ENCODE measurements around the gene NUDT16L1.

Gene NUDT16L1

DNA sequence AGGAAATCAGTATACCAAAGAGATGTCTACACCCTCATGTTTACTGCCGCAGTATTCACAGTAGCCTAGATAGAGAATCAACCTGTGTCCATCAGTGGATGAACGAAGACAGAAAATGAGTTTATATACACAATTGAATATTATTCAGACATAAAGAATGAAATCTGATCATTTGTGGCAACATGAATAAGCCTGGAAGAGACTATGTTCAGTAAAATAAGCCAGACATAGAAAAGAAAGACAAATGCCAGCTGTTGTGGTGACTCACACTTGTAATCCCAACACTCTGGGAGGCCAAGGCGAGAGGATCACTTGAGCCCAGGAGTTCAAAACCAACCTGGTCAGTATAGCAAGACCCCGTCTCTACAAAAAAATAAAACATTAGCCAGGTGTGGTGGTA lies 16.1 kb downstream of the NUDT16L1 start:
- H3K4me3 ChIP-seq (ENCODE audit: low read depth, low read length) = no peak overlapping the region
- no peak for DNase-seq (ENCODE audit: low read depth)
- TF ChIP-seq, protein P1, sequence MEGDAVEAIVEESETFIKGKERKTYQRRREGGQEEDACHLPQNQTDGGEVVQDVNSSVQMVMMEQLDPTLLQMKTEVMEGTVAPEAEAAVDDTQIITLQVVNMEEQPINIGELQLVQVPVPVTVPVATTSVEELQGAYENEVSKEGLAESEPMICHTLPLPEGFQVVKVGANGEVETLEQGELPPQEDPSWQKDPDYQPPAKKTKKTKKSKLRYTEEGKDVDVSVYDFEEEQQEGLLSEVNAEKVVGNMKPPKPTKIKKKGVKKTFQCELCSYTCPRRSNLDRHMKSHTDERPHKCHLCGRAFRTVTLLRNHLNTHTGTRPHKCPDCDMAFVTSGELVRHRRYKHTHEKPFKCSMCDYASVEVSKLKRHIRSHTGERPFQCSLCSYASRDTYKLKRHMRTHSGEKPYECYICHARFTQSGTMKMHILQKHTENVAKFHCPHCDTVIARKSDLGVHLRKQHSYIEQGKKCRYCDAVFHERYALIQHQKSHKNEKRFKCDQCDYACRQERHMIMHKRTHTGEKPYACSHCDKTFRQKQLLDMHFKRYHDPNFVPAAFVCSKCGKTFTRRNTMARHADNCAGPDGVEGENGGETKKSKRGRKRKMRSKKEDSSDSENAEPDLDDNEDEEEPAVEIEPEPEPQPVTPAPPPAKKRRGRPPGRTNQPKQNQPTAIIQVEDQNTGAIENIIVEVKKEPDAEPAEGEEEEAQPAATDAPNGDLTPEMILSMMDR (IDR thresholded peaks at IDR 0.05; ENCODE audit: low read depth, low read length, missing control alignments) = no peak

DNA sequence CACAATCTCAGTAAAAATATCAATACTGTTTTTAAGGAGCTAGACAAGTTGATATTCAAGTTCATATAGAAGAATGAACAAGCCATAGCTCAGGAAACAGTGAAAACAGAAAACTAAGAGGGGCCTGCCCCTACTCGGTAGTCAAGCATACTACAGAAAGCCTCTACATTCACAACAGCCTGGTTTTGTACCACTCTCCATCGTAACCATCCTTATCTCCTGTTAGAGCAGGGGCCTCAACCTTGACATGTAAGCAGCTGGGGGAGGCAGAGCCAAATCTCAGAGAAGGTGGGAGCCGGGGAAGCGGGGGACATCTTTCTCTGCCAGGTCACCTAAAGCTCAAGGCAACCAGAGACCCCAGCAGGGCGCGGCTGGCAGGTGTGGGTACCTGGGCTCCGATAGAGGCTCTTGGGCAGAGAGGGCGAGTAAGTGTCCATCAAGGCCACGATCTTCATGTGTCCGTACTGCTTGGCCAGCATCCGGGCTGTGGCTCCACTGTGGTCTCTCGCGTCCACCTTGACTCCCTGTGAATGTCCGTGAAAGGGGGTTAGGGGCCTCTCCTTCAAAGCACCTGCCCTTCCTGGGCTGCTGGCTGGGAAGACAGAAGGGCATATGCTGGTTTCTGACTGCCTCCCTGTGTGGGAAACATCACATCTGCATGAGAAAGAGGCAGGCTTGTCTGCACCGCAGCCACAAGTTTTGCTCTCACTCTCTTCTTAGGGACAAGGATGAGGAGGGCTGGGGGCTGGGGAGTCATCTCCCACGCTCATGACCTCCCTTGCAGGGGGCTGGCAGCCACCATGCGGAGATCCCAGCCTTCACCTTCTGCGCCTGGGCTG lies 20.5 kb downstream of the NUDT16L1 start:
- H3K4me3 ChIP-seq (ENCODE audit: low read depth, low read length) = no peak overlapping the region
- TF ChIP-seq, protein P1 (IDR thresholded peaks at IDR 0.05; ENCODE audit: low read depth, low read length, missing control alignments) = no peak
- DNase-seq (ENCODE audit: low read depth) = no peak

DNA sequence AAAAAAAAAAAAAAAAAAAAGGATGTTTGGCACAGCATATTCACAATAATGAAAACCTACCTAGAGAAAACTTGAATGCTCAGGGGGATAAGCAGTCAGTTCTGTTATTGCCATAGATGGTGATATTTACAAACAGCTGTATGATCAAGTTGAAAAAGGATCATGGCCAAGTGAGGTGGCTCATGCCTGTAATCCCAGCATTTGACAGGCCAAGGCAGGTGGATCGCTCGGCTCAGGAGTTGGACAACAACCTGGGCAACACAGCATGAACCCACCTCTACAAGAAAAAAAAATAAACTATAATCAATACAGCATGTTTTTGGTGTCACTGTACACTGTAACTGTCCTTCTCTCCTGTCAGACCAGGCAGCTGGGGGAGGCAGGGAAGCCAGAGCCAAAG lies 21.6 kb downstream of the NUDT16L1 start:
- no peak overlapping the region for H3K4me3 ChIP-seq (ENCODE audit: low read depth, low read length)
- no peak for DNase-seq (ENCODE audit: low read depth)
- TF ChIP-seq, protein P1 (IDR thresholded peaks at IDR 0.05; ENCODE audit: low read depth, low read length, missing control alignments) = no peak

DNA sequence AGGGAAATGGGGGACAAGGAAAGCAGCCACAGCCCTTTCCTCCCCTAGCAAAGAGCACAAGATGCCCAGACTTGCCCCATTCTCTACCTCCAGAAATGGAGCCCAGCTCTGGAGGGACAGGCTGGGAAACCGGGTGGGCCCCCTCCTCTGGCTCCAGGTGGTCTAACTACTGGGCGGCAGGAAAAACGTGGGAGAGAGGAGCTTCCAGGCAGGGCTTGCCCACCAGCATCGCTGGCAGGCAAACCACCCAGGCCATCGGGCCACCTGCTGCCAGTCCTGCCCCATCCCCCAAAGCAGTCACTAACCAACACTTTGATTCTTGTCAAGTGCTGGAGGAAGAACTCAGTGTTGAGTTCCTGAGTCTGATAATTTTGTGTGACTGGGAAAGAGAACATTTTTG lies 25.1 kb downstream of the NUDT16L1 start:
- DNase-seq (ENCODE audit: low read depth) = no peak
- TF ChIP-seq, protein P1 (IDR thresholded peaks at IDR 0.05; ENCODE audit: low read depth, low read length, missing control alignments) = no peak
- H3K4me3 ChIP-seq (ENCODE audit: low read depth, low read length) = no peak overlapping the region

DNA sequence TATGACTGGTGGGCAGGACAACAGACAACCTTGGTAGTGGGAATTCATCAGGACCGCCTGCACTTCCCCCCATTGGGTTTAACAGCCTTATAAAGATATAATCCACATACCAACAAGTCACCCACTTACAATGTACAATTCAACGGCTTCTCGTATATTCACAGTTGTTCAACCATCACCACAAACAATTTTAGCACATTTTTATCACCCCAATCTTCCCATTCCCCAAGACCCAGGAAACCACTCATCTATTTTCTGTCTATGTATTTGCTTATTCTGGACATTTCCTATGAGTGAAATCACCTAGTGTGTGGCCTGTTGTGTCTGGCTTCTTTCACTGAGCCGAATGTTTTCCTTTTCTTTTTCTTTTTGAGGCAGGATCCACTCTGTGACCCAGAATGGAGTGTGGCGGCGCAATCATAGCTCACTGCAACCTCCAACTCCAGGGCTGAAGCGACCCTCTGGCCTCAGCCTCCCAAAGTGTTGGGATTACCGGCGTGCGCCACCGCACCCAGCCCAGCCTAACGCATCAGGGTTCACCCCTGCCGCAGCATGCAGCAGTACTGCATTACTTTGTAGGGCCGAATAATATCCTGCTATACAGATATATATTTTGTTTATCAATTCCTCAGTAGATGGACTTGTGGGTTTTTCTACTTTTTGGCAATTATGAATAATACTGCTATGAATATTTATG lies 29.9 kb downstream of the NUDT16L1 start:
- TF ChIP-seq, protein P1 (IDR thresholded peaks at IDR 0.05; ENCODE audit: low read depth, low read length, missing control alignments) = no peak
- no peak for DNase-seq (ENCODE audit: low read depth)
- H3K4me3 ChIP-seq (ENCODE audit: low read depth, low read length) = no peak overlapping the region

DNA sequence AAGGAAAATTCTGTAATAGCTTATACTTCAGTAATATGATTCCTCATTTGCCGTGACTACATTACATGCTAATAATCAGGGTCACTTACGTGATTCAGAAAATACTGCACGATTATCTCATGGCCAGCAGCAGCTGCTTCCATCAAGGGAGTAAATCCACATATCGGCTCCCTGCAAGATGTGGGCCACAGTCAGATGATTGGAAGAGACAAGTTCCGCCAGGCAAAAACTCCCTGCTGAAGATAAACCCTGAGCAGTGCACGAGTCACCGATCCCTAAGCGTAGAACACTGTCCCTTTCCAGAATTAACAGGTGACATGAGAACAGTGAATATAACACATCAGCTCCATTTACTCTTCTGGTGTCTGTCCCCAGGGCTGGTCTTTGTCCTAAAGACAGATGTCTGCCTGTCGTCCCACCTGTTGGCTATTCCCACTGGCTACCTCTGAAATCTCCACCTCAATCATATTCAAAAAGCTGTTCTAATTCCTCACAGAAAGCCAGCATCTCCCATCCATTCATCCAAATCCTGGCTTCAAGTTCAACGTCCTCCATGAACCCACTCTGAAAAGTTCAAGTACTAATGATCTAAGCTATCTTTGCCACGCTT lies 31.4 kb downstream of the NUDT16L1 start:
- TF ChIP-seq, protein P1 (IDR thresholded peaks at IDR 0.05; ENCODE audit: low read depth, low read length, missing control alignments) = no peak
- DNase-seq (ENCODE audit: low read depth) = no peak
- H3K4me3 ChIP-seq (ENCODE audit: low read depth, low read length) = no peak overlapping the region

All from GM12864 (cell line).